Breast epithelium (tissue), 3 donors: ENCODE measurements around the gene ARX.

Experiments
- CTCF ChIP-seq, 3 donors: fragments of 450-650 bp; IDR thresholded peaks; one replicate each; pipeline ENCODE4 v1.5.1; 2016 to 2017; ENCODE audit warnings: antibody characterized with exemption in 3 of 3, mild to moderate bottlenecking in 3 of 3, moderate library complexity in 3 of 3
- POLR2A ChIP-seq: fragments of 450-650 bp; IDR thresholded peaks from one replicate; pipeline ENCODE4 v1.6.1; 2016; ENCODE audit warnings: antibody characterized with exemption, mild to moderate bottlenecking, moderate library complexity
- POLR2AphosphoS5 ChIP-seq, 3 donors: sonication (generic); formaldehyde crosslinking; IDR thresholded peaks; one replicate each; pipeline ENCODE4 v1.6.1; 2017; ENCODE audit warnings: antibody characterized with exemption in 3 of 3

GRCh38 chrX:24988314-24988713 is 27.5 kb downstream of the ARX start:
- TF ChIP-seq CTCF (IDR thresholded peaks at IDR 0.05) (no peak), POLR2A (no peak), POLR2AphosphoS5 (IDR thresholded peaks at IDR 0.05) (no peak)
